HK-2 (cell line): ENCODE measurements around the gene FOXQ1.

Experiments
- DNase-seq: peaks from one replicate; pipeline ENCODE4 v3.0.0-alpha.2; 2018; ENCODE audit not compliant: unreplicated experiment

The FOXQ1 gene, protein sequence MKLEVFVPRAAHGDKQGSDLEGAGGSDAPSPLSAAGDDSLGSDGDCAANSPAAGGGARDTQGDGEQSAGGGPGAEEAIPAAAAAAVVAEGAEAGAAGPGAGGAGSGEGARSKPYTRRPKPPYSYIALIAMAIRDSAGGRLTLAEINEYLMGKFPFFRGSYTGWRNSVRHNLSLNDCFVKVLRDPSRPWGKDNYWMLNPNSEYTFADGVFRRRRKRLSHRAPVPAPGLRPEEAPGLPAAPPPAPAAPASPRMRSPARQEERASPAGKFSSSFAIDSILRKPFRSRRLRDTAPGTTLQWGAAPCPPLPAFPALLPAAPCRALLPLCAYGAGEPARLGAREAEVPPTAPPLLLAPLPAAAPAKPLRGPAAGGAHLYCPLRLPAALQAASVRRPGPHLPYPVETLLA

DNA sequence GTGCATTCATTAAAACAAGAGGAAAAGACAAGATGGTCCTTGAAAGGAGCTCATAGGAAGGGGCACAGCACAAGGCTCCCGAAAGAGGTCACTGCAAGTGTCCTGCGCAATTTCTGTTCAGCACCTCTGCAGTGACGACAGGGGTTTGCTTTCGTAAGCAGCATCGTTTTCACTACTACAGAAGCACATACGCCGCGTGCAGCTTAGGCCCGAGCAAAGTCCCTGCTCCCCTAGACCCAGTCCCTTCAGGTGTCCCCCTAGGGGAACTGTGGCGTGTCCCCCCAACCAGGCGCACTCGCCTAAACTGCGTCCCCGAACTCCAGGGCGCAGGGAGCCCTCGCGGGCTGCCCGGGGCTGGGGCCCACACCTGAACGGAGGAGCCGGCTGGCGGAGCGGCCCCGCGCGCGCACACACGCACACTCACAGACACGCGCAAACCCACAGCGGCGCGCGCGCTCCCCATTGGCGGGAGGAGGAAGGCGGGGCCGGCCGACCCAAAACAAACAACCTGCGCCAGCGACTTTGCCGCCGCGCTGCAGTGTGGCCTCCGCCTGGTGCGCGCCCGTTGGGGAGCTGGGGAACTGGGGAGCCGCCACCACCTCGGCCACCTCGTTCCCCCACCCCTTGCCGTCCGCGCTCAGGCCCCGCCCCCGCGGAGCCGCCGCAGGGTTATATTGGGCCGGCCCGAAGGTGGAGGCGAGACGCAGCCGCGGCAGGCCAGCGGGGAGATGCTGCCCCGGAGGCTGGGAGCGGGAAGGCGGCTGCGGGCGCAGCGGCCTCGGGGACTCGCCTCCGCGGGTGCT lies at the start of gene FOXQ1:
Gene FOXQ1 (plus strand): TSS at position 699 of the 803 bp plus-strand sequence. CDS start 607 bp downstream, outside the sequence.
- no peak for DNase-seq

DNA sequence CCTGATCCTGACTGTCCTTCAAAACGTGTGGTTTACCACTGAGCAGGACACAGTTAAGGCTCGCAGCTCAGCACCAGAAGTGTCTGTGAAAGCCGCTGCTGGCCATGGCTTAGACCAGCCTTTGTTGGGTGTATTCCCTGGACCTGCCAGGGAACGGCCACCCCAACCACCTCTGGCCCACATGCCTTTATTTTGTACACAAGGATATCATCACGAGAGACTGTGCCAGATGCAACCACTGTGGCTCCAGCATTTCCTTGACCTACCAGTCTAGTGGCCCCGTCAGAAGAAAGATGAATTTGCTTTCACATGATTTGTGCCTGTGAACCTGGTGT lies 49.2 kb upstream of the FOXQ1 start:
- DNase-seq: no peak

DNA sequence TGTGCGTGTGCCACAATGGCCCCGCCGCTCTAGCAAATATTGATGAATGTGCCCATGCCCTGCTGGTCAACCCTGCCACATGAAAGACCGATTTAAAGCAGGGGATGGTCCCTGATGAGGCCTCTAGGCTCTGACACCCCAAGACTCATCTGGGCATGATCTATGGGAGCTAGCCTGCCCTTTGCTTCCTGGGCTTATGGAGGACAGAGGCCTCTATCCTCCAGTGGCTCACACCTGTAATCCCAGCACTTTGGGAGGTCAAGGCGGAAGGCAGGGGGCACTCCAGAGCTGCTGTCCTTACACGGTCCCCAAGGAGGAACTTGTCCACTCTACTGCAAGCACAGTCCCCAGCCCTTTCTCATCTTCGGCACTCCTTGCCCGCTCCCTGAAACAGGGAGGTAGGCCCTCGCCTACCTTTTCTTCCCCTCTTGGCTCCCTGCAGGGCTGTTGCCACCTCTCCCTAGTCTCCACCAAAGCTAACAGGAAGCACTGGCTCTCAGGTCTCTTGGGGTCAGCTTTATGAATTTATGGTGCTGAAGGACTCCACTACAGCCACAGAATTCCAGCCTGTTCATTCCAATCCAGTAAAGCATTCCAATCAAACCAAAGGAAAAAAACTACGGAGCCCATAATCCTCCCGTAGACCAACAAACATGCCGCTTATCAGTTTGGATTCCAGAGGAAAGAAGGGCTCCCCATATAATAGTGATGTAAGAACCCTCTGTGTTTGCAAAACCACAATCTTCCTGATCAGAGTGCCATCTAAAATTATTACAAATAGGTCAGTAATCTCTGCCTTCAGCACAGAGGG lies 48.7 kb upstream of the FOXQ1 start:
- DNase-seq: no peak

DNA sequence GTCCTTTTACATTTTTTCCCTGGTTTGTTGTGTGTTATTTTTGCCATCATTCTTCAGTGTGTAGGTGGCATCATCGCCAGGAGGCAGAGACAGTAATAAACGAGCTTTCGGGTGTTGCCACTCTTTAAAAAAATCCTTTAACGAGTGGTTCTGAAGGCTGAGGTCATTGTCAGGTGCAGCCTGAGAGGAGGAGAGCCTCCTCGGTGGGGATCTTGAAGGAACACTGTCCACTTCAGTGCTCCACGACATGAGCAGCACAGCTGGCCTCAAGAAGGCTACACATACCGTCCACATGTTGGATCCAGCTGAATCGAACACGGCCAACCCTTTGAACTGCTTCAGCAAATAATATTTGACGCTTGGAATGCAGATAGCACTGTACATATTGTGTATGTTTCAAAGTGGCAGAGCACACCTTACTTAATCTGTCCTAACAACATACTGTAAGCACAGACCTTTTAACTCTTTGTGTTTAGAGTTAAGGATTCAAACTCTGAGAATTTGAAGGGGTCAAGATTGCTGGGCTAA lies 48.0 kb upstream of the FOXQ1 start:
- DNase-seq: no peak

DNA sequence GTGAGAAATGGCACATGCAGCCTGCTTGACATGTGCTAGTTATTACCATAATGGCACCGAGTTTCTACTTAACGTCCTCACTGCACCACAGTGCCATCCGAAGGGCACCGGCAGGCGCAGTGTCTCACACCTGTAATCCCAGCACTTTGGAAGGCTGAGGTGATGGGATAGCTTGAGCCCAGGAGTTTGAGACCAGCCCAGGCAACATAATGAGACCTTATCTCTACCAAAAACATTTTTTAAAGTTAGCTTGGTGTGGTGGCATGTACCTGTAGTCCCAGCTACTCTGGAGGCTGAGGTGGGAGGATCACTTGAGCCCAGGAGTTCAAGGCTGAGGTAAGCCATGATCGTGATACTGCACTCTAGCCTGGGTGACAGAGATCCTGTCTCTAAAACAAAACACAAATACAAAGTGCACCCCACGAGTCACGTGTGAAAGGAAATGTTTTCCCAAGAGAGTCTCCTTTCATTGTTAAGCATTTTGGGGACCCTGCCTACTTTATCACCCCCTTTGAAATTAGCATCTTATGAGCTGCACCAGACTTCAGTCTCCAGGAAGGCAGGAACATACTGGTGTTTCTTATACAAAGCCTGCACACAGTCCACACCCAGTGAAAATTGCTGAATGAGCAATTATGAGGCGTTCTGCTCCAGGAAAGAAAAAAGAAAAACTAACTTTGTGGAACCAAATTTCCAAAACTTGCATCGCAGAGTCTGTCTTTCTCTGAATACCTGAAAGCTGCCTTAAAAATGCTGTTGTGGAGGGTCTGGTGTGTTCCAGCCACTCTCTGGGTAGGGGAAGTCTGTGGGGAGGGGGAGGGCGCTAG lies 47.1 kb upstream of the FOXQ1 start:
- DNase-seq: no peak

DNA sequence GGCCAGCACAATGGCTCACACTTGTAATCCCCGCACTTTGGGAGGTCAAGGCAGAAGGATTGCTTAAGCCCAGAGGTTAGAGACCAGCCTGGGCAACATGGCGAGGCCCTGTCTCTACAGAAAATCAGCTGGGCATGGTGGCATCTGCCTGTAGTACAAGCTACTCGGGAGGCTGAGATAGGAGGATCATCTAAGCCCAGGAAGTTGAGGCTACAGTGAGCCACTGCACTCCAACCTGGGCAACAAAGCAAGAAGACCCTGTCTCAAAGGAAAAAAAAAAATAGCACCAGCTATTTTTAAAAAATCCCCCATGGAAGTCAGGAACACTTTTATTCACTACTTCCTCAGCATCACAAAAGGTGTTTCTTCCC lies 45.2 kb upstream of the FOXQ1 start:
- no peak for DNase-seq

DNA sequence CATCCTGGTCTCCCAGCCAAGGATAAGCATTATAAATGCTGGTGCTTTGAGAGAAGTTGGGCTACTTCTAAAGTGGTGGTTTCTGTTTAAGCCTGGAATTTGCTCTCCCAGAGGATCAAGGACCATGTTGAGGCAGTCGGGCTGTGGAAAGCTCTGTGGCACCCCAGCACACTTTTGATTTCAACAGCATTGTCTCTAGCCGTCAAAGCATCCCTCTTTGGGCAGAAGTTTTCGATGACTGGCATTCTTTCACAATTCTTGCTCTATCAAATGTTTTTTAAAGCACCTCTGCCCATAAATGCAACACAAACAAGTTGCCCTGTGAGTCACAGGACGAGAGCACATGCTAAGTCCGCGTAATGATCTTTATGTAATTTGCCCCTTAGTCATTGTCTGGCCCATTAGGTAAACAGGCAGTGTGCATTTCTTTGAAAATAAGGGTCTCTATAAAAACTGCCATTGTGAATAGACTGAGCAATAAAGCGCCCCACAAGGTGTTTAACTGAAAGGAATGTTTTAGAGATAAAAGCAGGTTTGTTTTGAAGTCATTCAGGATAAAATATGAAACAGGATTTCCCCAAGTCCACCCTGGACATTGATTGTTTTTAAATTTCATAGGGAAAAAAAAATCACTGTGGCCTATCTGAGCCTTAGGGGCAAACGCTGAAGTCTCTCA lies 44.7 kb upstream of the FOXQ1 start:
- no peak for DNase-seq

DNA sequence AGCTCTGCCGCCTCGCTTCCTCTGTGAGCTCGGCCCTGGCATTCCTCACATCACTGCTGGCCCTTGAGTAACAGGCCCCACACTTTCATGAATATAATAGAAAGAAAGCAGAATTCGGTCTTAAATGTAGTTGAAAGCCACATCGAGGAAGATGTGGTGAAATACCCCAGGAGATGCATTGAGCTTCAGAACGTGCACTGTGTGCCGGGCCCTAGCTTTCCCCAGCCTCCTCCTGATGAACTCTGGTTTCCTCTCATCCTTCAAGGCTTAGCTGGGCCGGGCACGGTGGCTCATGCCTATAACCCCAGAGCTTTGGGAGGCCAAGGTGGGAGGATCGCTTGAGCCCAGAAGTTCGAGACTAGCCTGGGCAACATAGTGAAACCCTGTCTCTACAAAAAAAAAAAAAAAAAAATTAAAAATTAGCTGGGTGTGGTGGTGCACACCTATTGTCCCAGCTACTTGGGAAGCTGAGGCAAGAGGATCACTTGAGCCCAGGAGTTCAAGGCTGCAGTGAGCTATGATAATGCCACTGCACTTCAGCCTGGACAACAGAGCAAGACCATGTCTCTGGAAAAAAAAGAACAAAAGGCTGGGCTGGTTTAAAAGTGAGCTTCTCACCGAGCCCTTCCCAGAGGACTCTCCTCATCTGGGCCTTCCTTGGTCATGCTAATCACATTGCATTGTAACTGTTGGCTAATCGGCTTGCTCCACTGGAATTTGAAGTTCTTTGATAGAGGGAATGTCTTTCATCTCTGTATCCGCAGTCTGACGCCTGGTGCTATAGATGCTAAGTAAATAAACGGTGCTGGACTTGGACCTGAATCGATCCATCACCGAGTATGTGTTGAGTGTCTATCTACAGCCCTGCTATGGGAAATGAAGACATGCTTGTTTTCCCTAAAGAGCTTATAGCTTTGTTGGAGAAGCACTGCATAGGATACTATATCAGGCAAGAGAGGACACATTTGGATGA lies 43.8 kb upstream of the FOXQ1 start:
- DNase-seq: no peak

DNA sequence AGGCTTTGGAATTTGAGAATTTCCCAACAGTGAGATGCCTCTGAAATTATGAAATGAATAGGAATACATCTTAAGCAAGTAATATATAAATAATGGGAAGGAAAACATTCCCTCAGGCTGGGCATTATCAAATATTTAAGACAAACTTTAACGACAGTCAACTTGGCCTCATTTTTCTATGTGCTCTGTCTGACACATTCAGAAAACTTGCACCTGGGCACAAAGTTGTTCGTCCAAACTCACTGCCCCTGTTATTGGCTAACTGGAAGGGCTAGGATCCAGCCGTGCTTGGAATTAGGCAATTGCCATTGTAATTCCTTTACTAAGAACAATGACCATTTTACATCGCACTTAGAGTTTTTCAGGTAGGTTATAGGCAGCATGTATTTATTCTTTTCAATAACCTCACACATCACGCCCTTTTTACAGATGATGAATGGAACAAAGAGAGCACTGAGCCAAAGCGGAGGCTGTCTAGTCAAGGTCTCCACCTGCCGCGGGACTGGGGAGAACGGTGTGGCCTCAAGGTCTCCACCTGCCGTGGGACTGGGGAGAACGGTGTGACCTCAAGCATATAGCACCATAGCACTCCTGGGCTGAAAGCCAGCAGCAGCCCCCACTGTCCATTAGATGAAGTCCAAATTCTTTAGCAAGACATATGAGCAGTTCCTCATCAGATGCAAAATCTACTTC lies 40.7 kb upstream of the FOXQ1 start:
- no peak for DNase-seq

DNA sequence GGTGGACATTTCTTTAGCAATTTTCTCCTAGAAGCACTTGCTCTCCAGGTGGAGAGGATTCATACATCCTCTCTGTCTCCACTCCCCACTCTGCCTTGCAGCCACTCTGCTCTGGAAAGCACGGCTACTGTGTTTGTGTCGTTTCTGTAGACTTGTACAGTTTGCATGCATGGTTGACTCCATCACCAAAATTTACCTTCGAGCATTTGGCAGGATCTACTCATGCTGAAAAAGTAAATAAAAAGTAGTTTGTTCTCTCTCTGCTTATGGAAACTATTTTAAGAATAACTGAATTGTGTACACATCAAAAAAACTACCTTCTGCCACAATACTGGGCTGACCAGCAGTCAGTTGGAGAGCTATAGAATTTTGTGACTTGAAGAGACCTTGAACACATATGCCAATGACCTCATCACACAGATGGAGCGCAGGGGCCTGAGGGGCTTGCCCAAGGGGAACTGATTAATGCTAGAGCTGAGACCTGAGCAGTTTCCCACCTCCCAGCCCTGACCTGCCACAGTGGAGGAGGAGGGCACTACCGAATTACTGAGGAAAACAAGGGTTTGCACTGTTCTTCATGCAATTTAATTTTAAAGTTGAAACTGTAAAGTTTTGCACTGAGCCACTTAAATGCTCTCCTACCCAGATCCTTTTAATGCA lies 33.7 kb upstream of the FOXQ1 start:
- DNase-seq: no peak

DNA sequence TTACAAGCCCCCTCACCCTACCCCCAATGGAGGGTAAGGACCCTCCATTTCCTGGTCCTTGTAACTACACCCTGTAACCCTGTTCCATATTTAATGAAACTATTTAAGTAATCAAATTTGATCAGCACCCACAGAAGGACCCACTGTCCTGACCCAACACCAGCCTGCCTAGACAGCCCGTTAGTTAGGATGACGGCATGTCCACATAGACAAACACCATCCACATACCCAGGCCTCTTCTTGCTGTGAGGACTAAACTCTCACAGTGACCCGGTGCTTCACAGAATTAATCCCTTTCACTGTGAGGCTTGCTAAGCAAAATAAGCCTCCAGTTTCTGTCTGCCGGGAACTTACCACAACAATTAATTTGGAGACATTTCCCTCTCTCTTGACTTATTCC lies 32.8 kb upstream of the FOXQ1 start:
- DNase-seq: no peak

DNA sequence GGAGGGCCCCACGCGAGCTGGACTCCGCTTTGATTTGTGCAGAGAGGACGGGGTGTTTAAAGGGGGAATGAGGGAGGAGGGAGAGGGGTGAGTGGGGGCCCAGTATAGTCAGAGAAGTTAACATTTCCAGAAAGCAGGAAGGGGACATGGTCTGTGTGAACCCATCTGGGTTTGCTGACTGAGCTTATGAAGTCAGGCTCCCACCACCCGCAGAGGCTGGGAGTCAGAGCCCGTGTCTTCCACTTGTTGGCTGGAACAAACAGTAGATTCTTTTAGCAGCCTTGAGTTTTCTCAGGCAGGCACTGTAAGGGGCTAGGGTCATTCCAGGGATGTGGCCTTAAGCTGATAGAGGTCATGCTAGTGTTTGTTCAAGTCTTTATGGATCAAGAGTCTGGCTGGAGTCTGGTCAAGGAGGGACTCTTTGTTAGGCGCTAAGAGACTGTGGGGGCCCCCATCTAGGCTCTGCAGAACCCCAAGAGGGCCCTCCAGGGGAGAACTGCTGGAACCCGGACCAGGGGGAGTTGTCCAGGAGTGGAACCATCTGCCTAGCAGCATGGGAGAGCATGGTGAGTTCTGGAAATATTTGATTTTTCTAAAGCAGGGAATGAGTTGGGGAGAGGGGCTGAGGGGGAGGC lies 31.1 kb upstream of the FOXQ1 start:
- DNase-seq: no peak

DNA sequence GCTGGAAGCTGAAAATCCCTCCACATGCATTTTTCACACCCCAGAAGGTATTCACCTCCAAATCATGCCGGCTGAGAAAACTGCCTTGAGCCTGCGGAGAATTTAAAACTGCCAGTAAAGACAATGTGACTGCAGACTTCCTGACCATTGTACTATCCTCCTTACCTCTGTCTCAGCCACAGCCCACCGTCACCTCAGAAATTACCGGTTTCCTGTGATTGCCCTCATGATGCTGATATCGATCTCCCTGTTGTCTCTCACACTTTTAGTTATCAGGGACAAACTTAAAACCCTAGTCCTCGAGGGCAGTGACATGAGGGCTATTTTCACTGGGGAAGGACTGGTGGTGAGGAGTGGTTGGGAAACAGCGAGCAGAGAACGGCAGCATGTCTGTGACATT lies 30.2 kb upstream of the FOXQ1 start:
- no peak for DNase-seq

DNA sequence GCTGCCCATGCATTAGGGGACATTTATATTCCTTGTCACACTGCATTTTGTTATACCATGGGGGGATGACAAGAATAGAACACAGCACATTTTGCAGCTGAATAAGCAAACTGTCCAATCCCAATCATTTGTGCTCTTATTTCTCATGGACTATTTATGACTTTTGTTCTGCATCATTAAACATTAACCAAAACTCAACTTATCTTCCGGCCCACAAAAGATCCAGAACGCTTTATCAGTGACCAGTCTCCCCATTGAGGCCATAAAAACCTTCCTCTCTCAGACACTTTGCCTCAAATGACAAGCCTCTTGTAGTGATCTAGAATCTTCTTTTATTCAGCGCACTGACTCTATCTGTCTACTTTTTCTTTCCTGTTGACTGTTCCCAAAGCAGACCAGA lies 28.4 kb upstream of the FOXQ1 start:
- no peak for DNase-seq

DNA sequence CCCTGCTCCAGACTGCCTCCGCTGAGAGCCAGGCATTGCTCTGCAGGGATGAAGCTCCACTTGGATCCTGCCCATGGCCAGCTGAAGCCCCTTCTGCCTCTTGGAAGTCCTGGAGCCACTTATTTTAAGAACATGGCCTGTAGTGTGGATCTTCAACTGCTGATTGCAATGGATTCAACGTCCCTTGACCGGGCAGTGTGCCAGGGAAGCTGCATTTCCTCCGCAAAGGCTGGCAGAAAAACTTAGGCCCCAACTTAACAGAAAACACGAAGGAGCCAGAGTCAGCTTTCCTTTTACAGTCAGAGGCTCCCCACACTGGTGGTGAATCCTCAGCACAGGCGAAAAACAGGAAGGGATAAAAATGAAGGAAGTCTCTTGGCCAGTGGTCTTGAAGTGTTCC lies 26.3 kb upstream of the FOXQ1 start:
- no peak for DNase-seq

DNA sequence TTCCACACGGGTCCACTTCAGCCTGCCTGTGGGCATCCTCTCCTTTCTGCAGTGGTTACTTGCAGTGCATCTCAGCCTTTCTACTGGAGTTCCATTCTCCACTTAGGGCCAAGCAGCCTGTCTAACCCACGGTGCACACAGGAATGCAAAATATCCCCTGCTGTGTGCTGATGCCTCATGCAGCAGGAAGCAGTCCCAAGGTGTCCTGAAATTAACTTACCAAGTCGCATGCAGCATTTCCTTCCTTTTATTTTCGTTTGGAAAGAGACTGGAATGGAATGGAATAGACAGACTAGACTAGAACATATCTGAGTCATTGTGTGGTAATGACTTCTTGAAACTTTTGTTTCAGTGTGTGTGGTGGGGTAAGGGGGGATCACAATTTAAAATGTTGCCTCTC lies 25.9 kb upstream of the FOXQ1 start:
- DNase-seq: peak; percentile 45

DNA sequence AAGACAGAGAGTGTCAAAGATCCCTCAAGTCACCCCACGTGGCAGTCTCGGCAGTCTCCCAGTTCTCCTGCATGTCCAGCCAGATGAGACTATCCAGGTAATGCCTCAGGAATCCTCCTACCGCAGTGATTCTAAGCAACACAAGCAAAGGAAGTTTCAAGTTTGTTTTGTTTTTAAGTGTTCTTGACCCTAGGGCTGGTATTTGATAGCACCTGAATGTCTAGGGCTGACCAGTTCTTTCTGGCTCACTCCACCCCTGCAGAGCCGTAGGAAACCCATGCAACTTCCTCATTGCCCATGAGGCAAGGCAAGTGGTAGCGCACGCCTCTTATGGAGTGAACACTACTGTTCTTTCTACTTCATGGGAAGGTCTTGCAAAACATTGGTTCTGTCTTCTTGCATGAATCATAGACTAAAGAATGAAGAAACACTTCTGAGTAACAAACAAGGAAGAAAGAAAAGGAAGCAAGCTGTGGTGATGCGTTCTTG lies 24.8 kb upstream of the FOXQ1 start:
- peak; percentile 53 for DNase-seq

DNA sequence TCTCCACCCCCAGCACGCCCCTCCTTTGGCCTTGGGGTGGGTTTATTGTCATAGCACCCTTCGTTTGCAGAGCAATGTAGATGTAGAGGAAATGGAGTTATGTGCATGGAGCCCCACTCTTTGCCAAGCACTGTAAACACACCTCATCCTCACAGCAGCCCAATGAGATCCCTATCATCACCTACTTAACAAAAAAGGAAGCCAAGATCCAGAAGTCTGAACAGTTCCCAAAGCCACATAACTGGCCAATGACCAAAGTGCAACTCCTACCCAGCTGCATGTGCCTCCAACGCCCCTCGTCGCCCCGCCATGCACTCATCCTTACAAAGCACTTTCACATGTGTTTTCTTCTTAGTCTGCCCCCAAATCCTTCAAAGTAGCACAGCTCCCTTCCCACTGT lies 21.8 kb upstream of the FOXQ1 start:
- no peak for DNase-seq
